Islet of Langerhans (tissue), 1 donor: Measurements from ENCODE around the gene RBMS1.
"Not testable (repeated sequence)": the region's sequence is repeated elsewhere in the genome, so short reads cannot be mapped to it uniquely, and the experiment has no call there.

ENCODE experiments used
- FAIRE-seq: peaks from one replicate; lab custom pipeline; 2011; peaks lifted over from hg19 to GRCh38; lab: Jason Lieb, UNC

The RBMS1 gene

GRCh38 chr2:160380000-160380570 is 113.5 kb downstream of the RBMS1 start:
- no peak for FAIRE-seq

- FAIRE-seq, result no peak
Measured at GRCh38 chr2:160379399-160379798, 114.2 kb downstream of the RBMS1 start.

GRCh38 chr2:160377204-160377995 is 116.2 kb downstream of the RBMS1 start:
- FAIRE-seq, result no peak

- FAIRE-seq, result no peak
Measured at GRCh38 chr2:160376576-160376975, 117.0 kb downstream of the RBMS1 start.

- FAIRE-seq, result no peak
Measured at GRCh38 chr2:160375802-160376469, 117.7 kb downstream of the RBMS1 start.

GRCh38 chr2:160375037-160375436 is 118.6 kb downstream of the RBMS1 start:
- no peak for FAIRE-seq

GRCh38 chr2:160373666-160374065 is 119.9 kb downstream of the RBMS1 start:
- no peak for FAIRE-seq

GRCh38 chr2:160373263-160373662 is 120.3 kb downstream of the RBMS1 start:
- no peak for FAIRE-seq

- no peak for FAIRE-seq
Measured at GRCh38 chr2:160372585-160372984, 121.0 kb downstream of the RBMS1 start.

GRCh38 chr2:160372010-160372356 is 121.6 kb downstream of the RBMS1 start:
- FAIRE-seq, result no peak

- FAIRE-seq, result no peak
Measured at GRCh38 chr2:160371251-160372009, 122.2 kb downstream of the RBMS1 start.

- FAIRE-seq, result no peak
Measured at GRCh38 chr2:160368988-160369930, 124.3 kb downstream of the RBMS1 start.

GRCh38 chr2:160367887-160368286 is 125.7 kb downstream of the RBMS1 start:
- no peak for FAIRE-seq

- not testable (repeated sequence) for FAIRE-seq
Measured at GRCh38 chr2:160367139-160367538, 126.5 kb downstream of the RBMS1 start.

- no peak for FAIRE-seq
Measured at GRCh38 chr2:160366474-160366873, 127.1 kb downstream of the RBMS1 start.

- no peak for FAIRE-seq
Measured at GRCh38 chr2:160365716-160366367, 127.8 kb downstream of the RBMS1 start.

- FAIRE-seq, result no peak
Measured at GRCh38 chr2:160364364-160364763, 129.2 kb downstream of the RBMS1 start.

GRCh38 chr2:160363961-160364360 is 129.6 kb downstream of the RBMS1 start:
- no peak for FAIRE-seq

- no peak for FAIRE-seq
Measured at GRCh38 chr2:160363055-160363454, 130.6 kb downstream of the RBMS1 start.

GRCh38 chr2:160362541-160362940 is 131.1 kb downstream of the RBMS1 start:
- FAIRE-seq, result no peak

- FAIRE-seq, result no peak
Measured at GRCh38 chr2:160362018-160362417, 131.6 kb downstream of the RBMS1 start.
